ENCODE data around the gene MLLT6. TPM values are rescaled to one million over a fixed set of nuclear protein-coding genes. Genes with fewer than 3 reads are reported as not detected.

Gene MLLT6
- total RNA-seq, 1 experiment from 2014 or later: 127 TPM

DNA sequence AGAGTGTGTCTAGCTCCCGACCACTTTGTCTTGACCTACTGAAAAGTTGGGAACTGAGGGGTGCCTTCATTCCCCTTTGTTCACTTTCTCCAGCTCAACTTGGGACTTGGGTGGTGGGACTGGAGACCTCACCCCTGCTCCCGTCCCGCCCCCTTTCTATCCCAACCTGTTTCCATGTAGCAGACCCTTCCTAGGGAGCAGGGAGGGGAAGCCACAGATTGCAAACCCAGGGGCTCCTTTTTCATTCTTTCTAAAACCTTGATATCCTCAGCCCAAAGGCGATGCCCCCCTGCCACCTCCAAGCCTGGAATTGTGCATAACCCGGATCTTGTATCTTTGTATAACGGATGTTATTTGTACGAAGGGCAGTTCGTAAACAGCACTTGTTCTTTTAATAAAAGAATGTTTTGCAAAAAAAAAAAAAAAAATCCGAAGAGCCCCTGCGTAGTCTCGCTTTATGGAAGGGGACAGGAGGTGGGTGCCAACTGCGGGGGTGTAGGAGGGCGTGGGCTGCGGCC is 24.4 kb downstream of the MLLT6 start:
- TF ChIP-seq, protein P1, sequence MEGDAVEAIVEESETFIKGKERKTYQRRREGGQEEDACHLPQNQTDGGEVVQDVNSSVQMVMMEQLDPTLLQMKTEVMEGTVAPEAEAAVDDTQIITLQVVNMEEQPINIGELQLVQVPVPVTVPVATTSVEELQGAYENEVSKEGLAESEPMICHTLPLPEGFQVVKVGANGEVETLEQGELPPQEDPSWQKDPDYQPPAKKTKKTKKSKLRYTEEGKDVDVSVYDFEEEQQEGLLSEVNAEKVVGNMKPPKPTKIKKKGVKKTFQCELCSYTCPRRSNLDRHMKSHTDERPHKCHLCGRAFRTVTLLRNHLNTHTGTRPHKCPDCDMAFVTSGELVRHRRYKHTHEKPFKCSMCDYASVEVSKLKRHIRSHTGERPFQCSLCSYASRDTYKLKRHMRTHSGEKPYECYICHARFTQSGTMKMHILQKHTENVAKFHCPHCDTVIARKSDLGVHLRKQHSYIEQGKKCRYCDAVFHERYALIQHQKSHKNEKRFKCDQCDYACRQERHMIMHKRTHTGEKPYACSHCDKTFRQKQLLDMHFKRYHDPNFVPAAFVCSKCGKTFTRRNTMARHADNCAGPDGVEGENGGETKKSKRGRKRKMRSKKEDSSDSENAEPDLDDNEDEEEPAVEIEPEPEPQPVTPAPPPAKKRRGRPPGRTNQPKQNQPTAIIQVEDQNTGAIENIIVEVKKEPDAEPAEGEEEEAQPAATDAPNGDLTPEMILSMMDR (conservative IDR thresholded peaks at IDR 0.05): no peak
- TF ChIP-seq EZH2 (IDR thresholded peaks at IDR 0.05; ENCODE audit: low read depth): no peak
- no peak for DNase-seq
- no peaks in the 10 kb centered on the region for H3K27me3 ChIP-seq (ENCODE audit: insufficient read depth, low read depth)
- H3K9me3 ChIP-seq (ENCODE audit: insufficient read depth, low read depth): no peaks in the 10 kb centered on the region
- H3K79me2 ChIP-seq (ENCODE audit: low read depth): peaks cover 21% of the 10 kb centered on the region
- CTCF ChIA-PET: no interaction called here
- H3K9me2 ChIP-seq (ENCODE audit: insufficient read depth): no peaks in the 10 kb centered on the region
- no peak overlapping the region for H2AFZ ChIP-seq
- BruUV-seq (replicated peaks): no TSS peak
- intact Hi-C loops (cut with micrococcal nuclease; ENCODE audit: unreplicated experiment): no loop called here
- POLR2A ChIA-PET (ENCODE audit: unreplicated experiment): no interaction called here
- H3K4me1 ChIP-seq (replicated peaks; ENCODE audit: insufficient read depth): peaks cover 11% of the 10 kb centered on the region
- H3K27ac ChIP-seq: no peak overlapping the region
- H3K4me3 ChIP-seq: peak overlapping the region; percentile 71
- H4K20me1 ChIP-seq (ENCODE audit: insufficient read depth): peaks cover 21% of the 10 kb centered on the region; the same call in 1 of the 2 replicates
- no peaks in the 10 kb centered on the region for H3K36me3 ChIP-seq (ENCODE audit: low read depth)
- peaks cover 43% of the 10 kb centered on the region; the same call in 1 of the 2 replicates for H3F3A ChIP-seq (ENCODE audit: insufficient read depth, low read depth)
- peak overlapping the region; percentile 76 for H3K4me2 ChIP-seq

DNA sequence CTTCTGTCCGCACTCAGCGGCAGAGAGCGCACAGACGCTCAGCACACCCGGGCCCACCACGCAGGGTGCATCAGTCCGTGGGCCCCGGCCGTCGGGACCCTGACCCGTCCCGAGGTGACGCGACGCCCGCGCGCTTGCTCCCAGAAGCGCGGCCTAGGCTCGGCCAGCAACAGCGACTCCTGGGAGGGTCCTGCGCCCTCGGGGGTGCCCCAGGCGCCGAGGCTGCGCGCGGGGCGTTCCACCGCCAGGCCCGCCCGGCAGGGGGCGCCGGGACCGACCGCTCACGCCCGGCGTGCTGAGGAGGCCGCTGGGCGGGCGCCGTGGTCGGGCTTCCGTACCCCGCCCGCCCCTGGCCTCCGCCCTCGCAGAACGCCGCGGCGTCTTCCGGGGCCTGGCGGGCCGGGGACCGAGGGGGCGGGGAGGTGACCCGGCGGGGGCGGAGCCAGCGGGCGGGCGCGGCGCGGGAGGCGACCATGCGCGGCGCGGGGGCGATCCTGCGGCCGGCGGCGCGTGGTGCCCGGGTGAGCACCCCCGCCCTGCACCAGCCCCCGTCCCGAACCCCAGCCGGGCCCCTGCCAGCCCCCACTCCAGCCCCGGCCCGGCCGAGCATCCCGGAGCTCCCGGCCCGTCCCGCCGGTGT is 24.9 kb downstream of the MLLT6 start, which contains the start of gene CISD3:
TSS of gene CISD3 (plus strand) at position 456 of the 640 bp plus-strand sequence. CDS start at position 474, 18 bp downstream.
- peak within 1 kb of the TSS; percentile 12; the same call in 1 of the 2 replicates for H3K27ac ChIP-seq
- peaks cover 23% of the 10 kb centered on the region; the same call in 1 of the 2 replicates for H4K20me1 ChIP-seq (ENCODE audit: insufficient read depth)
- H3K9me3 ChIP-seq (ENCODE audit: insufficient read depth, low read depth): no peaks in the 10 kb centered on the region
- no TSS peak for BruUV-seq (replicated peaks)
- H3K4me3 ChIP-seq: peak within 1 kb of the TSS; percentile 96
- peaks cover 21% of the 10 kb centered on the region for H3K79me2 ChIP-seq (ENCODE audit: low read depth)
- no peaks in the 10 kb centered on the region for H3K36me3 ChIP-seq (ENCODE audit: low read depth)
- peak within 1 kb of the TSS; percentile 76 for H3K4me2 ChIP-seq
- H3K9me2 ChIP-seq (ENCODE audit: insufficient read depth): no peaks in the 10 kb centered on the region
- peak within 1 kb of the TSS; percentile 87 for H2AFZ ChIP-seq
- intact Hi-C loops (cut with micrococcal nuclease; ENCODE audit: unreplicated experiment): no loop called here
- peaks cover 11% of the 10 kb centered on the region for H3K4me1 ChIP-seq (replicated peaks; ENCODE audit: insufficient read depth)
- CTCF ChIA-PET: no interaction called here
- H3F3A ChIP-seq (ENCODE audit: insufficient read depth, low read depth): peaks cover 48% of the 10 kb centered on the region
- no peak for TF ChIP-seq EZH2 (IDR thresholded peaks at IDR 0.05; ENCODE audit: low read depth)
- TF ChIP-seq, protein P1 (conservative IDR thresholded peaks at IDR 0.05): peak; percentile 61
- peak; percentile 64 to 85 for DNase-seq
- POLR2A ChIA-PET (ENCODE audit: unreplicated experiment): no interaction called here
- no peaks in the 10 kb centered on the region for H3K27me3 ChIP-seq (ENCODE audit: insufficient read depth, low read depth)

DNA sequence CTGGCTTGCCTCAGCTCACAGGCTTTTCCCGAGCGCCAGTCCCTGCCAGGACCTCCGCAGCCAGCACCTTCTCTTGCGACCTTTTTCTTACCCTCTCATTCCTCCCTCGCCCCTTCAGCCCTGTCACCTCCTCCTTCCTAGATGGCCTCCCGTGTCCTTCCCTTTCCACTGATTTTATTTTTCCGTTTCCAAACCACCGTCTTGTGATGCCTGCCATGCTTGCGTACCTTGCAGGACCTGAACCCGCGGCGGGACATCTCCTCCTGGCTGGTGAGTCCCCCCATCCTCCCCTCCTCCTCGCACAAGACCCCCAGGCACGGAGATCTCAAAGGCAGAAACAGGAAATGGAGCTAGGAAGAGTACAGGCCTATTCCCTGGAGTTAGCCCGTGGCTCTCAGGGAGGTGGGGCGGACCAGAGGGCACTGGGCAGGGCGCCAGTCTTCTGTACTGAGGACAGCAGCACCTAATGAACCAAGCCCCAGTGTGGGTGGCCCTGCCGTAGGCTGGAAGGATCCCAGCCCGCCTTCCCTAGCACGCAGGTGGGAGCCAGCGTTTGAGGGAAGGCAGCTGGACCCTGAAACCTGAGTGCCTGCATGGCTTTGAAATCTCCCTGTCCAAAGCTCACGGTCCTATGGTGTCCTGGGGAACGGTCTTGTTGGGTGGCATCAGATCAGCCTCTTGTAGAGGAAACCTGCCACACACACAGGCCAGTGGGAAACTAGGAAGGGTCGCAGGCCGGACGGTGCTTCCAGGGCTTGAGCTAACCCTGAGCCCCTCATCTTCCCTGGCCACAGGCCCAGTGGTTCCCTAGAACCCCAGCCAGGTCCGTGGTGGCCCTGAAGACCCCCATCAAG is 25.7 kb downstream of the MLLT6 start:
- peak overlapping the region; percentile 96 for H3K4me3 ChIP-seq
- H3K27me3 ChIP-seq (ENCODE audit: insufficient read depth, low read depth): no peaks in the 10 kb centered on the region
- H3K4me1 ChIP-seq (replicated peaks; ENCODE audit: insufficient read depth): peaks cover 11% of the 10 kb centered on the region
- peaks cover 54% of the 10 kb centered on the region for H3F3A ChIP-seq (ENCODE audit: insufficient read depth, low read depth)
- POLR2A ChIA-PET (ENCODE audit: unreplicated experiment): interaction anchor here (0.6 kb wide), 2 partner anchors 29 to 56 kb away, joined by 3 read pairs; no protein-coding TSS in a partner anchor
- H3K79me2 ChIP-seq (ENCODE audit: low read depth): peaks cover 21% of the 10 kb centered on the region
- CTCF ChIA-PET: interaction anchor here (0.6 to 0.7 kb wide), 3 partner anchors 10 to 900 kb away, joined by 3 to 4 read pairs (median 3); no protein-coding TSS in a partner anchor
- intact Hi-C loops (cut with micrococcal nuclease; ENCODE audit: unreplicated experiment): no loop called here
- H2AFZ ChIP-seq: peak overlapping the region; percentile 87
- no peaks in the 10 kb centered on the region for H3K36me3 ChIP-seq (ENCODE audit: low read depth)
- H3K9me2 ChIP-seq (ENCODE audit: insufficient read depth): no peaks in the 10 kb centered on the region
- peak overlapping the region; percentile 12; the same call in 1 of the 2 replicates for H3K27ac ChIP-seq
- DNase-seq: peak; percentile 64 to 74
- peaks cover 23% of the 10 kb centered on the region; the same call in 1 of the 2 replicates for H4K20me1 ChIP-seq (ENCODE audit: insufficient read depth)
- no TSS peak for BruUV-seq (replicated peaks)
- H3K9me3 ChIP-seq (ENCODE audit: insufficient read depth, low read depth): no peaks in the 10 kb centered on the region
- peak overlapping the region; percentile 73 for H3K4me2 ChIP-seq
- TF ChIP-seq, protein P1 (conservative IDR thresholded peaks at IDR 0.05): no peak
- no peak for TF ChIP-seq EZH2 (IDR thresholded peaks at IDR 0.05; ENCODE audit: low read depth)

Measured in PC-9 (cell line).